GM21737 (cell line): Measurements from ENCODE around the gene CRYM.
"Not testable (repeated sequence)": the region's sequence is repeated elsewhere in the genome, so short reads cannot be mapped to it uniquely, and the experiment has no call there.

ENCODE experiments used
- ATAC-seq: cut with Tn5 transposase; IDR thresholded peaks from one replicate; pipeline ENCODE4 v1.9.1; 2021; ENCODE audit warnings: mild to moderate bottlenecking, moderate library complexity; ENCODE audit not compliant: unreplicated experiment

CRYM gene

GRCh38 chr16:21281698-21282389 is 3.8 kb upstream of the CRYM start:
- ATAC-seq = no peak

- ATAC-seq = no peak
Measured at GRCh38 chr16:21279501-21279900, 1.4 kb upstream of the CRYM start.

- no peak for ATAC-seq
Measured at GRCh38 chr16:21277045-21277926, 804 bp downstream of the CRYM start.

GRCh38 chr16:21276090-21276489 is 2.0 kb downstream of the CRYM start:
- no peak for ATAC-seq

- ATAC-seq = no peak
Measured at GRCh38 chr16:21275529-21275928, 2.6 kb downstream of the CRYM start.

- no peak for ATAC-seq
Measured at GRCh38 chr16:21274172-21274726, 3.8 kb downstream of the CRYM start.

- not testable (repeated sequence) for ATAC-seq
Measured at GRCh38 chr16:21272763-21273162, 5.3 kb downstream of the CRYM start.

GRCh38 chr16:21272253-21272652 is 5.8 kb downstream of the CRYM start:
- ATAC-seq = no peak

- no peak for ATAC-seq
Measured at GRCh38 chr16:21268236-21268635, 9.9 kb downstream of the CRYM start.

GRCh38 chr16:21267298-21267697 is 10.8 kb downstream of the CRYM start:
- no peak for ATAC-seq

GRCh38 chr16:21265104-21265837 is 12.8 kb downstream of the CRYM start:
- ATAC-seq = no peak

GRCh38 chr16:21264571-21265036 is 13.5 kb downstream of the CRYM start:
- ATAC-seq = no peak

- peak; percentile 82 for ATAC-seq
Measured at GRCh38 chr16:21263640-21264570, 14.2 kb downstream of the CRYM start.

GRCh38 chr16:21262779-21263639 is 15.1 kb downstream of the CRYM start:
- ATAC-seq = no peak

GRCh38 chr16:21260870-21261791 is 17.0 kb downstream of the CRYM start:
- ATAC-seq = no peak

GRCh38 chr16:21257284-21257683 is 20.8 kb downstream of the CRYM start:
- no peak for ATAC-seq

- ATAC-seq = no peak
Measured at GRCh38 chr16:21256636-21257035, 21.5 kb downstream of the CRYM start.

- ATAC-seq = no peak
Measured at GRCh38 chr16:21253470-21253869, 24.6 kb downstream of the CRYM start.
